Measurements from ENCODE around the gene PLA2R1. TPM values are rescaled to one million over a fixed set of nuclear protein-coding genes. Genes with fewer than 3 reads are reported as not detected.

PLA2R1 gene
- total and polyA plus RNA-seq, 2 experiments from 2014 or later = 4.9 to 9.6 TPM

GRCh38 chr2:159892990-159893810, 169.2 kb downstream of the PLA2R1 start:
- H3K4me1 ChIP-seq (ENCODE audit: insufficient read depth) = peaks cover 22% of the 10 kb centered on the region
- peak overlapping the region; percentile 73 for H3K27ac ChIP-seq
- H3K9me2 ChIP-seq (replicated peaks; ENCODE audit: insufficient read depth) = no peaks in the 10 kb centered on the region
- WGBS (ENCODE audit: low lambda C conversion rate, missing lambda C conversion rate) = 95% methylated on average over 8 of the region's 8 CpGs
- no peak for DNase-seq (ENCODE audit: low spot score)
- H4K20me1 ChIP-seq (ENCODE audit: insufficient read depth, poor library complexity, severe bottlenecking) = no peaks in the 10 kb centered on the region
- no peak overlapping the region for H3K4me3 ChIP-seq
- H3K79me2 ChIP-seq = no peaks in the 10 kb centered on the region
- H2AFZ ChIP-seq = no peak overlapping the region
- H3K9me3 ChIP-seq (ENCODE audit: low read depth) = no peaks in the 10 kb centered on the region
- H3K4me2 ChIP-seq = no peak overlapping the region
- H3K36me3 ChIP-seq (replicated peaks; ENCODE audit: insufficient read depth, low read depth) = no peaks in the 10 kb centered on the region
- no peaks in the 10 kb centered on the region for H3K27me3 ChIP-seq
- no peak for TF ChIP-seq EZH2phosphoT487 (IDR thresholded peaks at IDR 0.05; ENCODE audit: low read depth, severe bottlenecking, unreplicated experiment)
- TF ChIP-seq EZH2 (IDR thresholded peaks at IDR 0.05; ENCODE audit: borderline replicate concordance) = no peak
- no peak for TF ChIP-seq CTCF (IDR thresholded peaks at IDR 0.05; ENCODE audit: poor library complexity)

GRCh38 chr2:159891917-159892730, 170.3 kb downstream of the PLA2R1 start:
- no peak for TF ChIP-seq EZH2phosphoT487 (IDR thresholded peaks at IDR 0.05; ENCODE audit: low read depth, severe bottlenecking, unreplicated experiment)
- TF ChIP-seq EZH2 (IDR thresholded peaks at IDR 0.05; ENCODE audit: borderline replicate concordance) = no peak
- TF ChIP-seq CTCF (IDR thresholded peaks at IDR 0.05; ENCODE audit: poor library complexity) = no peak
- no peaks in the 10 kb centered on the region for H3K9me2 ChIP-seq (replicated peaks; ENCODE audit: insufficient read depth)
- H3K9me3 ChIP-seq (ENCODE audit: low read depth) = no peaks in the 10 kb centered on the region
- H3K27me3 ChIP-seq = no peaks in the 10 kb centered on the region
- H3K27ac ChIP-seq = peak overlapping the region; percentile 73
- H3K79me2 ChIP-seq = no peaks in the 10 kb centered on the region
- no peaks in the 10 kb centered on the region for H3K36me3 ChIP-seq (replicated peaks; ENCODE audit: insufficient read depth, low read depth)
- H3K4me1 ChIP-seq (ENCODE audit: insufficient read depth) = peaks cover 22% of the 10 kb centered on the region
- DNase-seq (ENCODE audit: low spot score) = peak; percentile 22
- 55% methylated on average over 2 of the region's 2 CpGs for WGBS (ENCODE audit: low lambda C conversion rate, missing lambda C conversion rate)
- no peaks in the 10 kb centered on the region for H4K20me1 ChIP-seq (ENCODE audit: insufficient read depth, poor library complexity, severe bottlenecking)
- no peak overlapping the region for H2AFZ ChIP-seq
- H3K4me2 ChIP-seq = no peak overlapping the region
- no peak overlapping the region for H3K4me3 ChIP-seq

- peaks cover 22% of the 10 kb centered on the region for H3K4me1 ChIP-seq (ENCODE audit: insufficient read depth)
- H3K79me2 ChIP-seq = no peaks in the 10 kb centered on the region
- no peaks in the 10 kb centered on the region for H3K36me3 ChIP-seq (replicated peaks; ENCODE audit: insufficient read depth, low read depth)
- no peak overlapping the region for H2AFZ ChIP-seq
- DNase-seq (ENCODE audit: low spot score) = no peak
- H3K27me3 ChIP-seq = no peaks in the 10 kb centered on the region
- no peaks in the 10 kb centered on the region for H3K9me3 ChIP-seq (ENCODE audit: low read depth)
- H3K4me3 ChIP-seq = no peak overlapping the region
- H4K20me1 ChIP-seq (ENCODE audit: insufficient read depth, poor library complexity, severe bottlenecking) = no peaks in the 10 kb centered on the region
- H3K27ac ChIP-seq = peak overlapping the region; percentile 21
- no peaks in the 10 kb centered on the region for H3K9me2 ChIP-seq (replicated peaks; ENCODE audit: insufficient read depth)
- no peak for TF ChIP-seq EZH2phosphoT487 (IDR thresholded peaks at IDR 0.05; ENCODE audit: low read depth, severe bottlenecking, unreplicated experiment)
- TF ChIP-seq EZH2 (IDR thresholded peaks at IDR 0.05; ENCODE audit: borderline replicate concordance) = no peak
- no peak for TF ChIP-seq CTCF (IDR thresholded peaks at IDR 0.05; ENCODE audit: poor library complexity)
- H3K4me2 ChIP-seq = no peak overlapping the region
Measured at GRCh38 chr2:159891267-159891588, 171.2 kb downstream of the PLA2R1 start.

Measured in hepatocyte (in vitro differentiated cells).